ENCODE data around the gene ATP13A4.

The ATP13A4 gene

GRCh38 chr3:193391902-193392301 lies 162.8 kb downstream of the ATP13A4 start:
- DNase-seq (ENCODE audit: low read depth): no peak

- no peak for DNase-seq (ENCODE audit: low read depth)
Measured at GRCh38 chr3:193389335-193389734, 165.4 kb downstream of the ATP13A4 start.

DNA sequence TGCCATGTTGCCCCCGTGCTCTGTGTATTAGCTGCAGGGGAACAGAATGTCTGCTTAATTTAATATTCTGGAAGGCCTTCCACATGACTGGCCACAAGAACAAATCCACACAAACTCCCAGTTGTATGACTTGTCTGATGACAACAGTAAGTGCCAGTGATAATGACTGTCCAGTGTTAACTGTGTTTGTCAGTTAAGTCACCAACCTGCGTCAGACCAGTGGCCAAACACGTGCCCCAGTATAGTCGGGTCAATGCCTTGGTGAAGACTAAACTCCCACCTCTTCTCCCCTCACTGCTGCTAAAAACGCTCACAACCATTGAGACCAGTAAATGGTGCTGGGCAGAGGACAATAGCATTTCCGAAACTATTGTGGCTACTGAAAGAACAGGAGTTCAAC lies 166.3 kb downstream of the ATP13A4 start:
- DNase-seq (ENCODE audit: low read depth): no peak

- no peak for DNase-seq (ENCODE audit: low read depth)
Measured at GRCh38 chr3:193387596-193387995, 167.1 kb downstream of the ATP13A4 start.

GRCh38 chr3:193378706-193379105 lies 176.0 kb downstream of the ATP13A4 start, which contains the start of gene ATP13A5:
Gene ATP13A5, minus strand, starts transcription at chr3:193378753. Its CDS starts 28 bp downstream, at chr3:193378725.
- DNase-seq (ENCODE audit: low read depth): no peak

- no peak for DNase-seq (ENCODE audit: low read depth)
Measured at GRCh38 chr3:193377591-193377990, 177.1 kb downstream of the ATP13A4 start.

- no peak for DNase-seq (ENCODE audit: low read depth)
Measured at GRCh38 chr3:193375614-193376013, 179.1 kb downstream of the ATP13A4 start.

DNA sequence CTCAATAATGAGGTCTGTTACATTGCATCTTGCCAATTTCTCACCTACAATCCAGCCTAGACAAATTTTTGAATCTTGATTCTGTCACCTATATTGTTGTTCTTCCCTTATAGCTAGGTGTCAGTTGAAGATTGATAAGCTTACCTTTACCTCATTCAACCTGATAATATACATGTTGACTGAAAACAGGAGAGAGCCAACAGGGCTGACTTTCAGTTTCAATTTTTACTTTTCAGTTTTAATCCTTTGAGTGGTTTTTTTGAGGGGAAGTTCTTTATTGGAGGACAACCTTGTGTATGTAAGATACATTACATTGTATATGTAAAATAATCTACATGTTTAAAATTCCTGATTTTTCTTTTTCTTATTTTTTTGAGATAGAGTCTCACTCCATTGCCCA lies 181.9 kb downstream of the ATP13A4 start:
- DNase-seq (ENCODE audit: low read depth): no peak

- DNase-seq (ENCODE audit: low read depth): no peak
Measured at GRCh38 chr3:193367868-193368267, 186.8 kb downstream of the ATP13A4 start.

- DNase-seq (ENCODE audit: low read depth): no peak
Measured at GRCh38 chr3:193357291-193357690, 197.4 kb downstream of the ATP13A4 start.

DNA sequence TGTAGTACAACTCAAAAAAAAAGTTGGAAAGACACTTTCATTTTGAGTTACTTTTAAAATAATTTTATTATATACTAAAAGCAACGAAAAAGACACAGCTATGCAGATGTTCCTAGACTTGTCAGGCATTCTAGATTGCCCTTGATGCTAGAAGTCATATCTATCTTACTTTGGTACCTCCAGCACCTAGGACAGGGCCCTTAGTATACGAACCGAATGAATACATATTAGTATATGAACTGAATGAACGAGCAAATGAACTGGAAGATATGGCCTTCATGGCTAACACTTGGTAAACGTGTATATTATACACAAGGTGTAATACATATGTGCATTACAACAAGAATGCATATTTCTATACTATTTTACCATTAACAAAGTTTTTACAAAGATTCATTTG lies 200.3 kb downstream of the ATP13A4 start:
- no peak for DNase-seq (ENCODE audit: low read depth)
